Measurements from ENCODE around the gene SASH1.

DNA sequence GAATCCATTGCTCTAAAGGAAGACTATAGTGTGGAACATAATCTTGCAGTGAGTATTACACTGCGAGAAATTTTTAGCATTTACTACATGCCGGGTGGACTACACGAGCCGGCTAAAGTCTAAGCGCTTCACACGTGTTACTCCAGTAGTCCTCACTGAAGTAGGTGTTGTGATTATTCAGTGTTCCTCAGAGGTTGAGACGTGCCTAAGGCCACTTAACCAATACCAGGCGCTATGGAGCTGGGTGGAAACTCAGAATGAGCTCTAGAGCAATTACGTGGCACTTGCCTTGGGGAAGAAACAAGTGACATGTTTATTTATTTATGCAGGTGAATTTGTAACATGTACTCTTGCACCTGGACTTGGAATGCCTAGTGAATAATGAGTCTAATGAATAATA, 46.4 kb downstream of the SASH1 start:
- TF ChIP-seq POLR2A (IDR thresholded peaks at IDR 0.05; ENCODE audit: borderline replicate concordance, extremely low read depth, insufficient read depth, insufficient read length) (no peak), EGR1 (IDR thresholded peaks at IDR 0.05; ENCODE audit: low read depth) (no peak), POLR2AphosphoS5 (IDR thresholded peaks at IDR 0.05; ENCODE audit: low read depth, low read length) (no peak), CTCF (IDR thresholded peaks at IDR 0.05 in 2 of 3, conservative IDR thresholded peaks at IDR 0.05 in 1 of 3; ENCODE audit: borderline replicate concordance in 1 of 3, insufficient read depth in 1 of 3, low read depth in 2 of 3, low read length in 2 of 3) (no peak), EZH2 (IDR thresholded peaks at IDR 0.05) (no peak), ZNF274 (IDR thresholded peaks at IDR 0.05; ENCODE audit: low read depth, low read length) (no peak)
